HG02763 (cell line): Measurements from ENCODE around the gene RRAGC.
"Not testable (repeated sequence)": the region's sequence is repeated elsewhere in the genome, so short reads cannot be mapped to it uniquely, and the experiment has no call there.

Experiments used
- ATAC-seq: cut with Tn5 transposase; IDR thresholded peaks from one replicate; pipeline ENCODE4 v1.9.1; 2021; ENCODE audit warnings: mild to moderate bottlenecking, moderate library complexity; ENCODE audit not compliant: unreplicated experiment

RRAGC gene

GRCh38 chr1:38818175-38818976 is 41.2 kb downstream of the RRAGC start:
- ATAC-seq: no peak

- no peak for ATAC-seq
Observed at GRCh38 chr1:38817267-38818174, 42.1 kb downstream of the RRAGC start.

- ATAC-seq: peak; percentile 78
Observed at GRCh38 chr1:38815903-38816627, 43.5 kb downstream of the RRAGC start.

GRCh38 chr1:38814984-38815464 is 44.5 kb downstream of the RRAGC start:
- ATAC-seq: no peak

GRCh38 chr1:38814444-38814983 is 45.1 kb downstream of the RRAGC start:
- no peak for ATAC-seq

GRCh38 chr1:38812981-38813380 is 46.6 kb downstream of the RRAGC start:
- no peak for ATAC-seq

- ATAC-seq: not testable (repeated sequence)
Observed at GRCh38 chr1:38811466-38811865, 48.1 kb downstream of the RRAGC start.

- no peak for ATAC-seq
Observed at GRCh38 chr1:38806090-38806489, 53.5 kb downstream of the RRAGC start.

- ATAC-seq: no peak
Observed at GRCh38 chr1:38805036-38805435, 54.5 kb downstream of the RRAGC start.

GRCh38 chr1:38804062-38804886 is 55.3 kb downstream of the RRAGC start:
- no peak for ATAC-seq

GRCh38 chr1:38803647-38804046 is 55.9 kb downstream of the RRAGC start:
- ATAC-seq: no peak

- no peak for ATAC-seq
Observed at GRCh38 chr1:38800720-38801671, 58.6 kb downstream of the RRAGC start.

- no peak for ATAC-seq
Observed at GRCh38 chr1:38793299-38793698, 66.3 kb downstream of the RRAGC start.

- no peak for ATAC-seq
Observed at GRCh38 chr1:38791892-38792291, 67.7 kb downstream of the RRAGC start.

GRCh38 chr1:38791164-38791515 is 68.4 kb downstream of the RRAGC start:
- no peak for ATAC-seq

GRCh38 chr1:38790422-38791163 is 69.0 kb downstream of the RRAGC start:
- ATAC-seq: no peak

GRCh38 chr1:38789498-38790169 is 69.9 kb downstream of the RRAGC start:
- no peak for ATAC-seq
